H1 (cell line): ENCODE measurements around the gene UAP1. TPM values are rescaled to one million over a fixed set of nuclear protein-coding genes. Genes with fewer than 3 reads are reported as not detected.

ENCODE experiments used
- HDAC6 ChIP-seq: IDR thresholded peaks from one replicate; pipeline ENCODE4 v1.7.1; 2012; ENCODE audit warnings: low read depth, mild to moderate bottlenecking, inconsistent platforms, low read length, moderate library complexity
- TEAD4 ChIP-seq: IDR thresholded peaks from 2 replicates; pipeline ENCODE4 v1.6.1; 2012; ENCODE audit warnings: low read depth, low read length, inconsistent platforms, mixed read lengths
- polyA plus RNA-seq, 7 experiments: library from polyadenylated mRNA; depleted of rRNA in 3 of 7; stranded (reverse) in 5 of 7; unstranded in 2 of 7; fragments of >200 nt in 5 of 7; fragments of 200-250 nt in 2 of 7; gene quantifications; 1 replicate in 5 of 7; 2 replicates in 1 of 7; 4 replicates in 1 of 7; pipeline versions ENCODE4 v1.2.1 to v1.2.3, GENCODE V29; 2011 to 2013; ENCODE audit warnings: missing spikeins in 2 of 7, mixed read lengths in 2 of 7
- total RNA-seq: library from RNA; stranded (reverse); fragmentation: NEBNext Ultra II Directional; extraction: Animal tissue kit (Norgen Biotek cat#: 25700); gene quantifications from 2 replicates; pipeline ENCODE4 v1.2.1, GENCODE V29; 2021
- TF ChIP-seq, protein P1 (sequence below), 3 experiments: IDR thresholded peaks; 1 replicate in 2 of 3; 2 replicates in 1 of 3; pipeline versions ENCODE4 v1.5.1 to v1.6.1; 2011; ENCODE audit warnings: low read length in 3 of 3, mild to moderate bottlenecking in 3 of 3, inconsistent platforms in 2 of 3, low read depth in 1 of 3, moderate library complexity in 1 of 3; ENCODE audit not compliant: insufficient read depth in 1 of 3; ENCODE audit errors: control extremely low read depth in 1 of 3

Gene UAP1
- total and polyA plus RNA-seq, 2 of the 8 experiments (the other 6 are each of a cell fraction or from before 2014, with no cell fraction given) = 9.4 to 32.9 TPM

DNA sequence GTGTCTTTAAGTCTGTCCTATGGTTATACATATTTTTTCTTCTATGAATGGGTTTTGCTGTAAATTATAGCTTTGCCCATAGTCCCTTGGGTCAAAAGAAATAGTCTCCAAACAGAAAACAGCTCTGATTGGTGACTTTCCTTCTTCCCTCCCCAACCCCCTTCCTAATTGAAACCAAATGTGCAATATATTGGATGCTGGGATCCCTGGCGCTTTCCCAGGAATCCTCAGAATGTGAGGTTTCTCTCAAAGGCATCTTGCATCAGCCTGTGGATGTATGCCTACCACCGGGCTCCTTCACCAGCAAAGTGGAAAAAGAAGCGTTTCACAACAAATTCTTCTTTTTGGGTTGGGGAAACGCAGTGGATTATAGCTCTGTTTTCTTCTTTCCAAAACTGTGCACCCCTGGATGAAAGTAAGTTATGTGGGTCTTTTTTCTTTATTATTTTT lies 70.7 kb downstream of the UAP1 start, which contains the start of gene DDR2 (continued):
- TF ChIP-seq, protein P1, sequence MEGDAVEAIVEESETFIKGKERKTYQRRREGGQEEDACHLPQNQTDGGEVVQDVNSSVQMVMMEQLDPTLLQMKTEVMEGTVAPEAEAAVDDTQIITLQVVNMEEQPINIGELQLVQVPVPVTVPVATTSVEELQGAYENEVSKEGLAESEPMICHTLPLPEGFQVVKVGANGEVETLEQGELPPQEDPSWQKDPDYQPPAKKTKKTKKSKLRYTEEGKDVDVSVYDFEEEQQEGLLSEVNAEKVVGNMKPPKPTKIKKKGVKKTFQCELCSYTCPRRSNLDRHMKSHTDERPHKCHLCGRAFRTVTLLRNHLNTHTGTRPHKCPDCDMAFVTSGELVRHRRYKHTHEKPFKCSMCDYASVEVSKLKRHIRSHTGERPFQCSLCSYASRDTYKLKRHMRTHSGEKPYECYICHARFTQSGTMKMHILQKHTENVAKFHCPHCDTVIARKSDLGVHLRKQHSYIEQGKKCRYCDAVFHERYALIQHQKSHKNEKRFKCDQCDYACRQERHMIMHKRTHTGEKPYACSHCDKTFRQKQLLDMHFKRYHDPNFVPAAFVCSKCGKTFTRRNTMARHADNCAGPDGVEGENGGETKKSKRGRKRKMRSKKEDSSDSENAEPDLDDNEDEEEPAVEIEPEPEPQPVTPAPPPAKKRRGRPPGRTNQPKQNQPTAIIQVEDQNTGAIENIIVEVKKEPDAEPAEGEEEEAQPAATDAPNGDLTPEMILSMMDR (IDR thresholded peaks at IDR 0.05; ENCODE audit: control extremely low read depth in 1 of 3, insufficient read depth in 1 of 3, low read depth in 1 of 3, low read length in 3 of 3) = no peak
- TF ChIP-seq TEAD4 (peak; percentile 69), HDAC6 (no peak)
